Natural killer cell (primary cell): ENCODE measurements around the gene DDR1. TPM values are rescaled to one million over a fixed set of nuclear protein-coding genes. Genes with fewer than 3 reads are reported as not detected.
A peak's percentile ranks its signal among the peaks of the same experiment; 100 is the strongest.

Source experiments
- ATAC-seq, 3 donors: fragments of 150-1000 bp in 2 of 3; fragments of 200-7000 bp in 1 of 3; cut with Tn5 transposase; 1 replicate in 1 of 3; 2 replicates in 2 of 3; pipeline ENCODE4 v1.10.0; 2021; ENCODE audit warnings: mild to moderate bottlenecking in 2 of 3, moderate library complexity in 2 of 3
- DNase-seq, 2 donors: peaks; one replicate each; pipeline versions ENCODE4 v3.0.0 to v3.0.0-alpha.2; 2013 to 2021; ENCODE audit warnings: mixed read lengths in 1 of 2
- H3K27ac ChIP-seq: one replicate; pipeline ENCODE4 v1.5.1; 2013; ENCODE audit warnings: mild to moderate bottlenecking, low read length
- H3K27me3 ChIP-seq: one replicate; pipeline ENCODE4 v1.6.1; 2013; ENCODE audit warnings: low read length; ENCODE audit not compliant: control insufficient read depth, insufficient read depth
- H3K36me3 ChIP-seq: one replicate; pipeline ENCODE4 v1.6.1; 2013; ENCODE audit warnings: low read length; ENCODE audit not compliant: control insufficient read depth, insufficient read depth
- H3K4me1 ChIP-seq: one replicate; pipeline ENCODE4 v1.6.1; 2013; ENCODE audit warnings: low read length; ENCODE audit not compliant: control insufficient read depth, insufficient read depth
- H3K4me3 ChIP-seq: one replicate; pipeline ENCODE4 v1.5.1; 2013; ENCODE audit warnings: low read length
- H3K9me3 ChIP-seq: one replicate; pipeline ENCODE4 v1.6.1; 2013; ENCODE audit warnings: low read length; ENCODE audit not compliant: control insufficient read depth, insufficient read depth
- H3K27ac Mint-ChIP-seq, 2 donors: one replicate each; pipeline ENCODE4 v1.8.0; 2022; ENCODE audit warnings: mild to moderate bottlenecking in 2 of 2, mixed read lengths in 2 of 2, moderate library complexity in 1 of 2
- H3K27me3 Mint-ChIP-seq, 2 donors: one replicate each; pipeline ENCODE4 v1.8.0; 2022; ENCODE audit warnings: low read depth in 2 of 2, mixed read lengths in 2 of 2
- H3K36me3 Mint-ChIP-seq: one replicate; pipeline ENCODE4 v1.8.0; 2022; ENCODE audit warnings: mixed read lengths
- H3K4me1 Mint-ChIP-seq, 2 donors: one replicate each; pipeline ENCODE4 v1.8.0; 2022; ENCODE audit warnings: mixed read lengths in 2 of 2
- H3K4me3 Mint-ChIP-seq: one replicate; pipeline ENCODE4 v1.8.0; 2022; ENCODE audit warnings: mild to moderate bottlenecking, moderate library complexity, mixed read lengths
- H3K9me3 Mint-ChIP-seq, 2 donors: one replicate each; pipeline ENCODE4 v1.8.0; 2022; ENCODE audit warnings: mixed read lengths in 2 of 2
- CTCF ChIP-seq: fragments of 200-600 bp; IDR thresholded peaks from one replicate; pipeline ENCODE4 v1.8.0; 2022; ENCODE audit warnings: antibody characterized with exemption
- WGBS: methylation state at CpG from one replicate; pipeline ENCODE4 v1.1.7; 2013; ENCODE audit warnings: missing lambda C conversion rate; ENCODE audit not compliant: insufficient coverage; 5-methylcytosine and 5-hydroxymethylcytosine counted together
- intact Hi-C: fragments of 100-400 bp; cut with micrococcal nuclease; formaldehyde crosslinking; loops from one replicate; pipeline ENCODE4 v1.14.2; 2022
- total RNA-seq, 4 donors: library from RNA; stranded (reverse); fragments of 120-200 nt in 1 of 4; gene quantifications; one replicate each; pipeline versions ENCODE4 v1.2.3 to v1.2.4, GENCODE V29; 2013 to 2022

The DDR1 gene
- total RNA-seq, 3 donors from 2014 or later (not counting 1 experiment from before 2014, with no cell fraction given), result 2.6 to 7.4 (median 5.2) TPM

GRCh38 chr6:30841644-30842504, 42.4 kb upstream of the DDR1 start:
- no peaks in the 10 kb centered on the region for H3K9me3 ChIP-seq
- H3K27me3 Mint-ChIP-seq, result peaks cover 8 to 21% of the 10 kb centered on the region in 2 donors
- 39% methylated on average over 6 of the region's 6 CpGs for WGBS
- H3K27ac Mint-ChIP-seq, result peak overlapping the region; percentile 68 to 80
- no peaks in the 10 kb centered on the region for H3K9me3 Mint-ChIP-seq
- peaks cover 42% of the 10 kb centered on the region for H3K4me1 ChIP-seq
- ATAC-seq, result peak; percentile 86 to 99 (median 92)
- H3K27me3 ChIP-seq, result peaks cover 6% of the 10 kb centered on the region
- peak overlapping the region; percentile 87 for H3K4me3 Mint-ChIP-seq
- DNase-seq, result peak in 1 of 2 donors; percentile 39
- intact Hi-C loops, result no loop called here
- H3K4me3 ChIP-seq, result no peak overlapping the region
- no peak for TF ChIP-seq CTCF
- peaks cover 21 to 34% of the 10 kb centered on the region in 2 donors for H3K4me1 Mint-ChIP-seq
- peak overlapping the region; percentile 45 for H3K27ac ChIP-seq
- no peaks in the 10 kb centered on the region for H3K36me3 ChIP-seq
- no peaks in the 10 kb centered on the region for H3K36me3 Mint-ChIP-seq

GRCh38 chr6:30842754-30843610, 41.3 kb upstream of the DDR1 start:
- no peaks in the 10 kb centered on the region for H3K36me3 Mint-ChIP-seq
- H3K27ac Mint-ChIP-seq, result no peak overlapping the region
- peak overlapping the region; percentile 59 for H3K4me3 Mint-ChIP-seq
- H3K27me3 Mint-ChIP-seq, result peaks cover 8 to 24% of the 10 kb centered on the region in 2 donors
- Histone ChIP-seq H3K4me1 (peaks cover 42% of the 10 kb centered on the region), H3K4me3 (no peak overlapping the region), H3K27ac (no peak overlapping the region), H3K9me3 (no peaks in the 10 kb centered on the region), H3K36me3 (no peaks in the 10 kb centered on the region), H3K27me3 (peaks cover 6% of the 10 kb centered on the region)
- peak in 1 of 2 donors; percentile 28 for DNase-seq
- TF ChIP-seq CTCF, result no peak
- 86% methylated on average over 9 of the region's 12 CpGs for WGBS
- H3K4me1 Mint-ChIP-seq, result peaks cover 21 to 34% of the 10 kb centered on the region in 2 donors
- no peak for ATAC-seq
- no peaks in the 10 kb centered on the region for H3K9me3 Mint-ChIP-seq
- intact Hi-C loops, result no loop called here

GRCh38 chr6:30843611-30843998, 40.7 kb upstream of the DDR1 start:
- TF ChIP-seq CTCF, result no peak
- Histone ChIP-seq H3K9me3 (no peaks in the 10 kb centered on the region), H3K4me1 (peaks cover 42% of the 10 kb centered on the region), H3K27me3 (peaks cover 6% of the 10 kb centered on the region), H3K4me3 (no peak overlapping the region), H3K36me3 (no peaks in the 10 kb centered on the region), H3K27ac (no peak overlapping the region)
- H3K9me3 Mint-ChIP-seq, result no peaks in the 10 kb centered on the region
- no peaks in the 10 kb centered on the region for H3K36me3 Mint-ChIP-seq
- WGBS, result 29% methylated on average over 3 of the region's 3 CpGs
- intact Hi-C loops, result no loop called here
- no peak for DNase-seq
- no peak for ATAC-seq
- no peak overlapping the region for H3K27ac Mint-ChIP-seq
- H3K4me1 Mint-ChIP-seq, result peaks cover 21 to 34% of the 10 kb centered on the region in 2 donors
- H3K27me3 Mint-ChIP-seq, result peaks cover 8 to 24% of the 10 kb centered on the region in 2 donors
- H3K4me3 Mint-ChIP-seq, result peak overlapping the region; percentile 50
